Thymus (tissue), 11 donors: ENCODE measurements around the gene RGS10. TPM values are rescaled to one million over a fixed set of nuclear protein-coding genes. Genes with fewer than 3 reads are reported as not detected.
A peak's percentile ranks its signal among the peaks of the same experiment; 100 is the strongest.

ENCODE experiments used
- DNase-seq, 9 donors: peaks; one replicate each; pipeline ENCODE4 v3.0.0-alpha.2; 2013; ENCODE audit warnings: low spot score in 9 of 9, low read depth in 6 of 9, missing footprints in 1 of 9
- H3K27ac ChIP-seq, 2 donors: one replicate each; pipeline ENCODE4 v1.5.1; 2013; ENCODE audit warnings: control low read depth in 1 of 2, low read depth in 1 of 2, low read length in 1 of 2, mild to moderate bottlenecking in 1 of 2, moderate library complexity in 1 of 2
- H3K27me3 ChIP-seq, 2 donors: one replicate each; pipeline ENCODE4 v1.5.1; 2013; ENCODE audit warnings: low read length in 1 of 2; ENCODE audit not compliant: control insufficient read depth in 2 of 2, insufficient read depth in 1 of 2
- H3K36me3 ChIP-seq, 2 donors: one replicate each; pipeline ENCODE4 v1.5.1; 2013; ENCODE audit warnings: low read length in 1 of 2, mild to moderate bottlenecking in 1 of 2, moderate library complexity in 1 of 2; ENCODE audit not compliant: control insufficient read depth in 2 of 2, insufficient read depth in 2 of 2
- H3K4me1 ChIP-seq, 2 donors: one replicate each; pipeline ENCODE4 v1.5.1; 2013; ENCODE audit warnings: low read length in 2 of 2; ENCODE audit not compliant: control insufficient read depth in 2 of 2, insufficient read depth in 2 of 2
- H3K4me3 ChIP-seq, 2 donors: one replicate each; pipeline ENCODE4 v1.5.1; 2013; ENCODE audit warnings: low read length in 2 of 2, control low read depth in 1 of 2, mild to moderate bottlenecking in 1 of 2
- H3K9me3 ChIP-seq, 2 donors: one replicate each; pipeline ENCODE4 v1.5.1; 2013; ENCODE audit warnings: low read length in 1 of 2, mild to moderate bottlenecking in 1 of 2; ENCODE audit not compliant: control insufficient read depth in 2 of 2, insufficient read depth in 1 of 2
- WGBS: extraction: QIAGEN DNeasy Blood & Tissue Kit; methylation state at CpG from one replicate; pipeline ENCODE4 v1.1.7; 2013; 5-methylcytosine and 5-hydroxymethylcytosine counted together
- polyA plus RNA-seq: library from polyadenylated mRNA; stranded (reverse); fragments of 200-250 nt; gene quantifications from one replicate; pipeline ENCODE4 v1.2.3, GENCODE V29; 2013
- total RNA-seq: library from RNA; stranded (reverse); fragments of 120-200 nt; gene quantifications from one replicate; pipeline ENCODE4 v1.2.4, GENCODE V29; 2013
- donor health status: healthy.

The RGS10 gene
- total and polyA plus RNA-seq, 2 donors, result 304 to 372 TPM

DNA sequence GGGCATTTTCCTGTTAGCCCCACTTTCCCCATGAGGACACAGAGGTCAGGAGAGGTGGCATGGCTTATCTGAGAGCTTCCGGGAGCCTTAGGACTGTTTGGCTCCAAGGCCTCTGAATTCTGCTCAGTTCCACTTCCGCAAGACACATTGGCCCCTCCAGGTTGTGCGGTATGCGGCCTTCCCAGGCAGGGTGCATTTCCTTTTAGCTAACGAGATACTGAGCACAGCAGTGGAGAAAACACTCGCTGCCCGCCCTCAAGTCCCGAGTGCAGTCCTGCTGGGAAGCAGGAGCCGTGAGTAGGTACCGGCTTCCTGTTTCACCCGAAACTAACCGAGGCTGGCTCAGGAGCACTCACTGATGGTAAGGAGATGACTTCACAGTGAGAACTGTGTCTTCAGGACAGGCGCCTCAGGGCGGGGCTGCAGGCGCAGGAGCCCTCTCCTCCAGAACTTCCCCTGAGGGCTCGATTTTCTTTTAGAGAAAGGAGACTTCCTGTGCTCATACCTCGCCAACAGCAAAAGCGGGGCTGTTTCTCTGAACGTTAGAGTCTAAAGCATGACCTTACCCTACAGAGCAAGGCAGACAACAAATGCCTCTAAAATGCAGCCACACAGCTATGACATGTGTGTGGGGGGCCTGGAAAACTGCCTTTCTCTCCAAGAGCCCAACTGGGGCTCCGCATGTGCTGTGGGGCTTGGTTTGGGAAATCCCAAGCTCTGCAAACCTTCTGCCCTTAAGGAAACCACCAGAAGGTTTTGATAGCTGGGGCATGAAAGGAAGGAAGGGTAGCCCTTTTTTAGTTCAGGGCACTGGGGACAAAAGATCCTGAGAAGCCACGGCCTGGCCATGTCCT lies 25.9 kb downstream of the RGS10 start:
- peaks cover 29 to 57% of the 10 kb centered on the region in 2 donors for H3K4me1 ChIP-seq
- peak overlapping the region; percentile 92 to 98 for H3K27ac ChIP-seq
- H3K9me3 ChIP-seq, result peaks cover 0 to 3% of the 10 kb centered on the region in 2 donors
- no peaks in the 10 kb centered on the region for H3K27me3 ChIP-seq
- peaks cover 35 to 61% of the 10 kb centered on the region in 2 donors for H3K36me3 ChIP-seq
- 5% methylated on average over 21 of the region's 21 CpGs for WGBS
- peak overlapping the region; percentile 34 to 35 for H3K4me3 ChIP-seq
- DNase-seq, result peak in 7 of 9 donors; percentile 57 to 92 (median 76)

DNA sequence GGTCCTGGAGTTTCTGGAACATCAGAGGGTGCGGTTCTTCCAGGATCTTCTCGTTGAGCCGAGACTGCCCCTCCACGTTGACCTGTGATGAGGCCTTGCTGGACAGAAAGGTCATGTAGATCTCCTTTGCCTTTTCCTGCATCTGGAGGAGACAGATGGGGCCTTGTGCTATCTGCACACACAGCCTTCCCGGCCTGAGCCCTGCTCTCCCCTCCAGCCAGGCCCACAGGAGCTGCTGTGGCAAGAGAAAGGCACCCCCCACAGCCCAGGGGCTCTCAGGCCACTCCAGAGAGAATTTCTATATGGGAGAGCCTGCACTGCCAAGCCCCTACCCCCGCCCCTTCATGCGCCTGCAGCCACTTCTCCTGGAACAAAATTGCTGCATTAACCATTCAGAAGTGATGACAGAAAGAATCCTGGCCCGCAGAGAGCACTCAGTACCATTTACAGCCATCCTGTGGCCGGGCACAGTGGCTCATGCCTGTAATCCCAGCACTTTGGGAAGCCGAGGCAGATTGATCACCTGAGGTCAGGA lies 26.9 kb downstream of the RGS10 start:
- peaks cover 29 to 59% of the 10 kb centered on the region in 2 donors for H3K4me1 ChIP-seq
- WGBS, result 96% methylated on average over 10 of the region's 10 CpGs
- peak overlapping the region; percentile 92 to 98 for H3K27ac ChIP-seq
- no peak for DNase-seq
- H3K4me3 ChIP-seq, result no peak overlapping the region
- H3K36me3 ChIP-seq, result peaks cover 40 to 65% of the 10 kb centered on the region in 2 donors
- H3K9me3 ChIP-seq, result peaks cover 0 to 3% of the 10 kb centered on the region in 2 donors
- H3K27me3 ChIP-seq, result no peaks in the 10 kb centered on the region

DNA sequence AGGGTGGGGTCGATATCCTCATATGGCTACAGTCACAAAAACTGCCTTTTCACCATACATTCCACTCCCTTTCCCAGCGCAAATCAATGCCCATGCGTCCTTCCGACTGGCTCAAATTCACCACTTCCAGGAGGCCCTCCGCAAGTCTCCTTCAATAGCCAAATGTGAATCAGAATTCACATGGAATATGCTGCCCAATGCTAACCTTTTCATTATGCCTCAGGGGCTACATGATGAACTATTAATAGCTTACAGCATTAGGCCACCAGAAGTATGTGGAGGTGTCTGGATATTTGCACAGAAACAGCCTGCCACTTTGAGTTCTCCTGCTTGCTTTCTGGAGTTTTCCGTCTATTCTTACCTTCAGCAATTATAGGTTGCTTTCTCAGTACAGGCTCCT lies 27.7 kb downstream of the RGS10 start:
- H3K9me3 ChIP-seq, result peaks cover 0 to 3% of the 10 kb centered on the region in 2 donors
- DNase-seq, result no peak
- no peak overlapping the region for H3K27ac ChIP-seq
- 97% methylated on average over 6 of the region's 6 CpGs for WGBS
- H3K36me3 ChIP-seq, result peaks cover 44 to 68% of the 10 kb centered on the region in 2 donors
- H3K4me3 ChIP-seq, result no peak overlapping the region
- H3K27me3 ChIP-seq, result no peaks in the 10 kb centered on the region
- H3K4me1 ChIP-seq, result peaks cover 29 to 59% of the 10 kb centered on the region in 2 donors

DNA sequence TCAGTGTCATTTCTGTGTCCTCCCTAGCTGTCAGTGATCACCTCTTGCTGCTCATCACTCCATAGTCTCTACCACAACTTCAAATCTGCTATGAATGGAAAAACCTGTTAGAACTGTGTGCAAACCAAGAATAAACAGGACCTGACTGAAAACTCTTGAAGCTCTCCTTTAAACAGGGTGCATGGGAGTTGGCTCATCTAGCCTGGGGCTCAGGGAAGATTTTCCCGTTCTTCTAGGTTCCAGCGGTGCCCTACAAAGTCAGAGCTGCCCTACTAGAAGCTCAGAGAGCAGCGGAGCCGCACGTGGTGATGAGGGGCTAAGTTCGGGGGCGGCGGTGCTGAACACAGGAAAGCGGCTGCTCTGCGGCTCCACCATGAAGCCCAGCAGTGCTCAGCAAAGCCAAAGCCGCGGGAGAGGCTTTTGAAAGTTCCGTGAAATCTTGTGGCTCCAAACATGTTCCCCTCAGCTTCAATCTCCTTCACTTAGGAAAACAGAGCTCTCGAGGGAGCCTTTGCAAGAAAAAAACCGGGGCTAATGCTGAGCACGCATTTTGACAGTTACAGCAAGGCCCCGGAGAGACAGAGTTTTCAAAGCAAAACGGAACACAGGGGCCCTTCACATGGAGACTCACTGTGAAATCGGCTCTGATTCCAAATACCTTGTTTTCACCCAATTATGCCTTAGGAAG lies 30.5 kb downstream of the RGS10 start:
- H3K27ac ChIP-seq, result peak overlapping the region; percentile 17 to 20
- no peaks in the 10 kb centered on the region for H3K27me3 ChIP-seq
- peaks cover 20 to 42% of the 10 kb centered on the region in 2 donors for H3K4me1 ChIP-seq
- H3K36me3 ChIP-seq, result peaks cover 54 to 84% of the 10 kb centered on the region in 2 donors
- no peak overlapping the region for H3K4me3 ChIP-seq
- no peaks in the 10 kb centered on the region for H3K9me3 ChIP-seq
- DNase-seq, result no peak
- WGBS, result 94% methylated on average over 19 of the region's 19 CpGs

DNA sequence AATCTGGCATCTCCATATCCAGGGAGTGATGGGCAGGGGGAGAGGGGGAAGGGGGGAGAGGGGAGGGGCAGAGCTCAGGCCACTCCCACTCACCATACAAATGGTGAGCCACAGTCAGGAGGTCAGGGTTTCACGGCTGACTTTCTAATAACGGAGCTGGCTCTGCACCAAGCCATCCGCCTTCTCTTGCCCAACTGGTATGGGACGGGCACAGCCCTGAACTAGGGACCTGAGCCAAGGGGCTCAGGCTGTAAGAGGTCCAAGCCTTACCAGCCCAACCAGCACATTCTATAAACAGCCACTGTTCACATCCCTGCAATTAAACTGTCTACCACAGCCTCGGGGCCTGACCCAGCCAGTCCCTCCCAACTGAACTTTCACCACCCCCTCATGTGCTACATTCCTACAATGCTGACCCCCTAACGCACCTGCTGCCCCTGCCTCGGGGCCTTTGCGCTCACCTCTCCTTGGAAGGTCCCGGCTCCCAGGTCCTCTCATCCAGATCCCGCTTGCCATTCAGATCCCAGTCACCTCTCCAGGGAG lies 32.5 kb downstream of the RGS10 start:
- DNase-seq, result no peak
- peaks cover 22 to 42% of the 10 kb centered on the region in 2 donors for H3K4me1 ChIP-seq
- peaks cover 49 to 83% of the 10 kb centered on the region in 2 donors for H3K36me3 ChIP-seq
- no peak overlapping the region for H3K27ac ChIP-seq
- WGBS, result 96% methylated on average over 10 of the region's 10 CpGs
- no peak overlapping the region for H3K4me3 ChIP-seq
- H3K27me3 ChIP-seq, result no peaks in the 10 kb centered on the region
- no peaks in the 10 kb centered on the region for H3K9me3 ChIP-seq

DNA sequence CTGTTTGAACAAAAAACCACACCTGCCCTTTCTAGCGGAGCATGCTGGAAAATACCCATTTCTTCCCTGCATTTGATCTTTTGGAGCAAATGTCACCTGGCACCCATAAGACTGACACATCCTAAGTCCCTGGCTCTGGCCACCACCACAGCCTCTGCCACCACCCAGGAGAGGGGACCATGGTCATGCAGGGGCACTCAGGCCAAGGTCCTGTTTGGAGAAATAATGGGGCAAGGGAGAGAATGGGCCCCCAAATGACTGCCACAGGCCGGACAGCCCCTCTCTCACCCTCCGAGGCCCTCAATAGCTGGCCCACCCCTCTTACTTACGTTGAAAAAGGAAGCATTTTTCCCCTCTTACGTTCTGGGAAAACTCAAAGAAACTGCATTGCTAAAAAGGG lies 35.4 kb downstream of the RGS10 start:
- H3K27me3 ChIP-seq, result no peaks in the 10 kb centered on the region
- H3K4me3 ChIP-seq, result no peak overlapping the region
- H3K4me1 ChIP-seq, result peaks cover 47 to 65% of the 10 kb centered on the region in 2 donors
- peaks cover 0 to 3% of the 10 kb centered on the region in 2 donors for H3K9me3 ChIP-seq
- H3K36me3 ChIP-seq, result peaks cover 43 to 77% of the 10 kb centered on the region in 2 donors
- WGBS, result 84% methylated on average over 5 of the region's 5 CpGs
- peak overlapping the region; percentile 3 to 59 for H3K27ac ChIP-seq
- no peak for DNase-seq

DNA sequence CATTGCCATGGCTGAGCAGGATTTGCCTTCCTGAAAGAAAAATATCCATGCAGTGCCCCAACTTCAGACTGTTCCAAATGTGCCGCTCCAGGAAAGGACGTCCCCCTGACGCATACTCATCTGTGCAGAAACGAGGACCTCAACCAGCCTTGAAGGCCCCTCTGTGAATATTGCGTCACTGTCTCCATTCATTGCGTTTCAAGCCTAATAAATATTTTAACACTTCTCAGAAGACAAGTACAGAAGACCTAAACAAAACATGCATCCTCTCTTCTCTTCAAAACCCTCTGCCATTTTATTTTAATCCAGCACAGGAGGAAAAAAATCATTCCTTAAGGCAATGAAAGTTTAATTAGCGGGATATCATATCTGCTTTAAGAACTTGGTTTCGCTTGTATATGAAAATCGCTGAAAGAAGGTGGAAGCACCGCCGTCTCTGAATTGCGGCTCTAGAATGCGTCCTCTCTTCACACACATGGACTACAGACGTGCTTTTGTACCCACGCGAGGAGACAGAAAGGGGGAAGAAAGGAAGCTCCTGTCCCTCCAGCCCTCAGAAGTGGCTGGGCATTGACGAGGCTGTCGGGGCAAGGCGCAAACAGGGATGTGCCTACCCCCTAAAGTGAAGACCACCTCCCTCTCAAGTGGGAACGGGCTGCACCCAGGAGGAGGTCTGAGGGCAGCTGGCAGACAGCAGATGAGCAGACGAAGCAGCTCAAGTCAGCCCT lies 36.8 kb downstream of the RGS10 start:
- WGBS, result 65% methylated on average over 21 of the region's 21 CpGs
- Histone ChIP-seq H3K9me3 (peaks cover 0 to 3% of the 10 kb centered on the region in 2 donors), H3K4me3 (peak overlapping the region in 1 of 2 donors; percentile 16), H3K4me1 (peaks cover 59 to 72% of the 10 kb centered on the region in 2 donors), H3K36me3 (peaks cover 29 to 66% of the 10 kb centered on the region in 2 donors), H3K27ac (peak overlapping the region; percentile 94 to 95), H3K27me3 (no peaks in the 10 kb centered on the region)
- DNase-seq, result peak in 1 of 9 donors; percentile 56

DNA sequence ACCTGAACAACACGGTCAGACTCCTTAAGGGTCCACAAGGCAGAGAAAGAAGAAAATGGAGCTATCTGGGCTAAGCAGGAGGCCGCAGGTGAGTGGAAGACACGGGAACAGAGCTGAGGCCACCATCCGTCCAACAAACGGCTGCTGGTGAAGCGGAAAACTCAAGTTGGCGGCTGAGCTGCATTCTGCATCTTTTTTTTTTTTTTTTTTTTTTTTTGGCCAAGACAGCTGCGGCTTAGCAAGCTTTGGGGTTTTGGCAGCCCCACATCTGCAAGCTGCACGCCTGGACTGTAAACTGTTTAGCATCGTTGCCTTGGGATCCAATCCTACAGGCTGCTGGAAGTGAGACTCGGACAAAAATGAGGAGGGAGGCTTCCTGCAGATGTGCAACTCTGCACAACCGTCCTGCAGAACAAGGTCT lies 37.4 kb downstream of the RGS10 start:
- WGBS, result 21% methylated on average over 12 of the region's 12 CpGs
- peak in 4 of 9 donors; percentile 54 to 82 (median 58) for DNase-seq
- peak overlapping the region; percentile 94 to 95 for H3K27ac ChIP-seq

More for the DNA sequence above, 37.4 kb downstream of the RGS10 start:
- Histone ChIP-seq H3K36me3 (peaks cover 26 to 61% of the 10 kb centered on the region in 2 donors), H3K9me3 (peaks cover 0 to 3% of the 10 kb centered on the region in 2 donors), H3K4me1 (peaks cover 65 to 78% of the 10 kb centered on the region in 2 donors), H3K27me3 (no peaks in the 10 kb centered on the region), H3K4me3 (peak overlapping the region in 1 of 2 donors; percentile 16)
